HG02884 (cell line): ENCODE measurements around the gene ALKAL2.
"Not testable (repeated sequence)": the region's sequence is repeated elsewhere in the genome, so short reads cannot be mapped to it uniquely, and the experiment has no call there.

Experiments
- ATAC-seq: cut with Tn5 transposase; IDR thresholded peaks from one replicate; pipeline ENCODE4 v1.9.1; 2021; ENCODE audit warnings: mild to moderate bottlenecking, moderate library complexity; ENCODE audit not compliant: unreplicated experiment

Gene ALKAL2

GRCh38 chr2:287911-288757, at the start of gene ALKAL2:
ALKAL2 (minus strand) TSS chr2:288091; CDS start chr2:287835, 256 bp downstream.
- ATAC-seq, result no peak

GRCh38 chr2:336949-337348, 49.1 kb upstream of the ALKAL2 start:
- not testable (repeated sequence) for ATAC-seq

- ATAC-seq, result no peak
These were observed 48.5 kb upstream of the ALKAL2 start for GRCh38 chr2:336360-336759.

- ATAC-seq, result no peak
These were observed 44.7 kb upstream of the ALKAL2 start for GRCh38 chr2:332592-332991.

- no peak for ATAC-seq
These were observed 40.9 kb upstream of the ALKAL2 start for GRCh38 chr2:328761-329160.

GRCh38 chr2:323035-323434, 35.1 kb upstream of the ALKAL2 start:
- ATAC-seq, result no peak

GRCh38 chr2:322326-322725, 34.4 kb upstream of the ALKAL2 start:
- ATAC-seq, result no peak

- ATAC-seq, result no peak
These were observed 32.7 kb upstream of the ALKAL2 start for GRCh38 chr2:320561-320960.

- no peak for ATAC-seq
These were observed 31.2 kb upstream of the ALKAL2 start for GRCh38 chr2:319059-319600.

GRCh38 chr2:317501-318424, 29.9 kb upstream of the ALKAL2 start:
- no peak for ATAC-seq

- no peak for ATAC-seq
These were observed 28.5 kb upstream of the ALKAL2 start for GRCh38 chr2:316381-316780.

- not testable (repeated sequence) for ATAC-seq
These were observed 28.0 kb upstream of the ALKAL2 start for GRCh38 chr2:315925-316324.

GRCh38 chr2:314561-315336, 26.9 kb upstream of the ALKAL2 start:
- ATAC-seq, result no peak

- ATAC-seq, result no peak
These were observed 26.1 kb upstream of the ALKAL2 start for GRCh38 chr2:313991-314390.

GRCh38 chr2:310994-311393, 23.1 kb upstream of the ALKAL2 start:
- ATAC-seq, result no peak

GRCh38 chr2:309954-310510, 22.1 kb upstream of the ALKAL2 start:
- ATAC-seq, result no peak

GRCh38 chr2:309148-309953, 21.5 kb upstream of the ALKAL2 start:
- no peak for ATAC-seq

GRCh38 chr2:305366-305765, 17.5 kb upstream of the ALKAL2 start:
- no peak for ATAC-seq

- ATAC-seq, result no peak
These were observed 8.5 kb upstream of the ALKAL2 start for GRCh38 chr2:296354-296753.

- ATAC-seq, result no peak
These were observed 7.2 kb upstream of the ALKAL2 start for GRCh38 chr2:295090-295489.
